WTC11 (cell line): ENCODE measurements around the gene USH1G.

Experiments used
- MXD4 ChIP-seq: fragments of 250-450 bp; sonication (Bioruptor Pico); IDR thresholded peaks from 2 replicates; pipeline ENCODE4 v1.8.0; 2021; ENCODE audit warnings: mild to moderate bottlenecking, moderate library complexity, borderline replicate concordance
- ZBTB21 ChIP-seq: sonication (generic); formaldehyde crosslinking; IDR thresholded peaks from 2 replicates; pipeline ENCODE4 v1.8.1; 2023; ENCODE audit warnings: mild to moderate bottlenecking, missing genetic modification reagents, borderline replicate concordance
- ZNF121 ChIP-seq: sonication (generic); formaldehyde crosslinking; IDR thresholded peaks from 2 replicates; pipeline ENCODE4 v1.8.0; 2023; ENCODE audit warnings: missing genetic modification reagents
- TF ChIP-seq, protein P1 (sequence below): fragments of 200-600 bp; IDR thresholded peaks from 2 replicates; pipeline ENCODE4 v1.8.0; 2022; ENCODE audit warnings: antibody characterized with exemption
- TF ChIP-seq, protein P2 (sequence below): sonication (generic); formaldehyde crosslinking; IDR thresholded peaks from 2 replicates; pipeline ENCODE4 v1.8.1; 2022; ENCODE audit warnings: mild to moderate bottlenecking, moderate library complexity, missing genetic modification reagents

DNA sequence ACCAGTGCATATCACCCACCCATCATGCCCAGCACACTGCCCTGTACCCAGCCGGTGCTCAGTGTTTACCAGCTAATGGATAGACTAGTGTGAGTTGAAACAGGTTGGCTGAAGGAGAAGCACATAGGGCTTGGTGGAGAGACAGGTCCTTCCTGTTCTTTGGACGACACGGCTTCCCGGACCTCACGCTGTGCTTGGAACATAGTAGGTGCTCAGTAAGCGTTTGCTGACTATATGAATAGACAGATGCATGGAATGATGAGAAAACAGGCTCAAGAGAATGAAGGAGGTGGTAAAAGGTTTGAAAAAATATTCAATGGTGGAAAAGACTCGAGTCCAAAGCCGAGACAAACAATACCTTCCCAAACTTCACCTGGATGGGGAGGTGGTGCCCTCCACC is 22.8 kb downstream of the USH1G start:
- TF ChIP-seq, protein P1, sequence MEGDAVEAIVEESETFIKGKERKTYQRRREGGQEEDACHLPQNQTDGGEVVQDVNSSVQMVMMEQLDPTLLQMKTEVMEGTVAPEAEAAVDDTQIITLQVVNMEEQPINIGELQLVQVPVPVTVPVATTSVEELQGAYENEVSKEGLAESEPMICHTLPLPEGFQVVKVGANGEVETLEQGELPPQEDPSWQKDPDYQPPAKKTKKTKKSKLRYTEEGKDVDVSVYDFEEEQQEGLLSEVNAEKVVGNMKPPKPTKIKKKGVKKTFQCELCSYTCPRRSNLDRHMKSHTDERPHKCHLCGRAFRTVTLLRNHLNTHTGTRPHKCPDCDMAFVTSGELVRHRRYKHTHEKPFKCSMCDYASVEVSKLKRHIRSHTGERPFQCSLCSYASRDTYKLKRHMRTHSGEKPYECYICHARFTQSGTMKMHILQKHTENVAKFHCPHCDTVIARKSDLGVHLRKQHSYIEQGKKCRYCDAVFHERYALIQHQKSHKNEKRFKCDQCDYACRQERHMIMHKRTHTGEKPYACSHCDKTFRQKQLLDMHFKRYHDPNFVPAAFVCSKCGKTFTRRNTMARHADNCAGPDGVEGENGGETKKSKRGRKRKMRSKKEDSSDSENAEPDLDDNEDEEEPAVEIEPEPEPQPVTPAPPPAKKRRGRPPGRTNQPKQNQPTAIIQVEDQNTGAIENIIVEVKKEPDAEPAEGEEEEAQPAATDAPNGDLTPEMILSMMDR = no peak
- TF ChIP-seq ZBTB21 = no peak
- no peak for TF ChIP-seq MXD4 (CRISPR knock-in tag)
- TF ChIP-seq, protein P2, sequence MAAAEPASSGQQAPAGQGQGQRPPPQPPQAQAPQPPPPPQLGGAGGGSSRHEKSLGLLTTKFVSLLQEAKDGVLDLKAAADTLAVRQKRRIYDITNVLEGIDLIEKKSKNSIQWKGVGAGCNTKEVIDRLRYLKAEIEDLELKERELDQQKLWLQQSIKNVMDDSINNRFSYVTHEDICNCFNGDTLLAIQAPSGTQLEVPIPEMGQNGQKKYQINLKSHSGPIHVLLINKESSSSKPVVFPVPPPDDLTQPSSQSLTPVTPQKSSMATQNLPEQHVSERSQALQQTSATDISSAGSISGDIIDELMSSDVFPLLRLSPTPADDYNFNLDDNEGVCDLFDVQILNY (CRISPR knock-in tag) = no peak
- no peak for TF ChIP-seq ZNF121
